Inferior parietal cortex (tissue), 1 donor: Measurements from ENCODE around the gene CADPS2.

Experiments used
- DNase-seq: peaks from one replicate; pipeline ENCODE4 v3.0.0-alpha.2; 2016; ENCODE audit errors: extremely low spot score

The CADPS2 gene

GRCh38 chr7:122532406-122533269, 353.6 kb downstream of the CADPS2 start:
- DNase-seq, result peak; percentile 28

GRCh38 chr7:122528879-122529481, 357.3 kb downstream of the CADPS2 start:
- DNase-seq, result peak; percentile 66

GRCh38 chr7:122525355-122525754, 360.9 kb downstream of the CADPS2 start:
- no peak for DNase-seq

- DNase-seq, result no peak
Measured at GRCh38 chr7:122521767-122522166, 364.5 kb downstream of the CADPS2 start.

GRCh38 chr7:122520971-122521555, 365.2 kb downstream of the CADPS2 start:
- no peak for DNase-seq

- DNase-seq, result no peak
Measured at GRCh38 chr7:122518488-122518887, 367.8 kb downstream of the CADPS2 start.

GRCh38 chr7:122517576-122517975, 368.7 kb downstream of the CADPS2 start:
- DNase-seq, result no peak

- DNase-seq, result no peak
Measured at GRCh38 chr7:122515404-122515803, 370.9 kb downstream of the CADPS2 start.

GRCh38 chr7:122511268-122511667, 375.0 kb downstream of the CADPS2 start:
- no peak for DNase-seq

- DNase-seq, result no peak
Measured at GRCh38 chr7:122507591-122507990, 378.7 kb downstream of the CADPS2 start.

GRCh38 chr7:122492007-122492406, 394.3 kb downstream of the CADPS2 start:
- DNase-seq, result no peak

GRCh38 chr7:122488241-122488640, 398.0 kb downstream of the CADPS2 start:
- DNase-seq, result no peak

GRCh38 chr7:122487131-122487530, 399.1 kb downstream of the CADPS2 start:
- no peak for DNase-seq

GRCh38 chr7:122485856-122486255, 400.4 kb downstream of the CADPS2 start:
- DNase-seq, result no peak

- DNase-seq, result no peak
Measured at GRCh38 chr7:122482212-122482611, 404.0 kb downstream of the CADPS2 start.

GRCh38 chr7:122470859-122471258, 415.4 kb downstream of the CADPS2 start:
- DNase-seq, result no peak

GRCh38 chr7:122468945-122469344, 417.3 kb downstream of the CADPS2 start:
- peak; percentile 5 for DNase-seq

GRCh38 chr7:122467661-122468449, 418.4 kb downstream of the CADPS2 start:
- no peak for DNase-seq

- no peak for DNase-seq
Measured at GRCh38 chr7:122465296-122465695, 421.0 kb downstream of the CADPS2 start.

GRCh38 chr7:122463631-122464030, 422.6 kb downstream of the CADPS2 start:
- no peak for DNase-seq

GRCh38 chr7:122460936-122461335, 425.3 kb downstream of the CADPS2 start:
- no peak for DNase-seq

GRCh38 chr7:122457969-122458368, 428.3 kb downstream of the CADPS2 start:
- no peak for DNase-seq
